CD4-positive, CD25-positive, alpha-beta regulatory T cell (primary cell): Measurements from ENCODE around the gene BCCIP. TPM values are rescaled to one million over a fixed set of nuclear protein-coding genes. Genes with fewer than 3 reads are reported as not detected.

Experiments
- ATAC-seq, 2 donors: fragments of 150-1000 bp; cut with Tn5 transposase; one replicate each; pipeline ENCODE4 v1.10.0; 2021; ENCODE audit warnings: low read depth in 2 of 2, moderate number of reproducible peaks in 2 of 2, moderate library complexity in 1 of 2
- DNase-seq, 3 donors: peaks; one replicate each; pipeline versions ENCODE4 v3.0.0 to v3.0.0-alpha.2; 2012 to 2022; ENCODE audit warnings: mixed read lengths in 1 of 3
- H3K27ac ChIP-seq: one replicate; pipeline ENCODE4 v1.7.0; 2013; ENCODE audit warnings: mild to moderate bottlenecking, low read length; ENCODE audit not compliant: insufficient read depth, poor library complexity, severe bottlenecking
- H3K27me3 ChIP-seq: one replicate; pipeline ENCODE4 v1.7.0; 2013; ENCODE audit warnings: low read length; ENCODE audit not compliant: control insufficient read depth, insufficient read depth
- H3K36me3 ChIP-seq: one replicate; pipeline ENCODE4 v1.7.0; 2013; ENCODE audit warnings: mild to moderate bottlenecking, low read length, moderate library complexity; ENCODE audit not compliant: control insufficient read depth, insufficient read depth
- H3K4me1 ChIP-seq: 2 replicates; pipeline ENCODE4 v1.7.0; 2013; ENCODE audit warnings: mild to moderate bottlenecking, low read length; ENCODE audit not compliant: insufficient read depth, control insufficient read depth, poor library complexity, severe bottlenecking
- H3K4me3 ChIP-seq: one replicate; pipeline ENCODE4 v1.7.0; 2013; ENCODE audit warnings: low read depth, mild to moderate bottlenecking, low read length, moderate library complexity
- H3K9me3 ChIP-seq, 2 experiments: 1 replicate in 1 of 2; 2 replicates in 1 of 2; pipeline ENCODE4 v1.7.0; 2013; ENCODE audit warnings: low read length in 2 of 2, mild to moderate bottlenecking in 1 of 2, moderate library complexity in 1 of 2; ENCODE audit not compliant: control insufficient read depth in 2 of 2
- H3K27ac Mint-ChIP-seq, 3 donors: one replicate each; pipeline ENCODE4 v1.8.0; 2020 to 2022; ENCODE audit warnings: mild to moderate bottlenecking in 3 of 3, mixed read lengths in 3 of 3, moderate library complexity in 2 of 3
- H3K27me3 Mint-ChIP-seq: one replicate; pipeline ENCODE4 v1.8.0; 2022; ENCODE audit warnings: mild to moderate bottlenecking, mixed read lengths
- H3K36me3 Mint-ChIP-seq: one replicate; pipeline ENCODE4 v1.8.0; 2020; ENCODE audit warnings: mixed read lengths
- H3K4me1 Mint-ChIP-seq, 4 donors: one replicate each; pipeline ENCODE4 v1.8.0; 2020 to 2022; ENCODE audit warnings: mixed read lengths in 4 of 4, mild to moderate bottlenecking in 1 of 4
- H3K4me3 Mint-ChIP-seq, 4 donors: one replicate each; pipeline ENCODE4 v1.8.0; 2020 to 2022; ENCODE audit warnings: mild to moderate bottlenecking in 4 of 4, mixed read lengths in 4 of 4, moderate library complexity in 3 of 4
- H3K9me3 Mint-ChIP-seq, 7 donors: one replicate each; pipeline ENCODE4 v1.8.0; 2020 to 2022; ENCODE audit warnings: mixed read lengths in 7 of 7, mild to moderate bottlenecking in 3 of 7, moderate library complexity in 2 of 7
- polyA plus RNA-seq, 4 donors: library from polyadenylated mRNA; unstranded; fragments of 300-500 nt; fragmentation: Illumina TruSeq; gene quantifications; one replicate each; pipeline ENCODE4 v1.2.3, GENCODE V29; 2021
- total RNA-seq: library from RNA; stranded (reverse); gene quantifications from one replicate; pipeline ENCODE4 v1.2.3, GENCODE V29; 2022

The BCCIP gene
- total and polyA plus RNA-seq, 5 donors from 2014 or later, result 34.0 to 89.9 (median 76.6) TPM

DNA sequence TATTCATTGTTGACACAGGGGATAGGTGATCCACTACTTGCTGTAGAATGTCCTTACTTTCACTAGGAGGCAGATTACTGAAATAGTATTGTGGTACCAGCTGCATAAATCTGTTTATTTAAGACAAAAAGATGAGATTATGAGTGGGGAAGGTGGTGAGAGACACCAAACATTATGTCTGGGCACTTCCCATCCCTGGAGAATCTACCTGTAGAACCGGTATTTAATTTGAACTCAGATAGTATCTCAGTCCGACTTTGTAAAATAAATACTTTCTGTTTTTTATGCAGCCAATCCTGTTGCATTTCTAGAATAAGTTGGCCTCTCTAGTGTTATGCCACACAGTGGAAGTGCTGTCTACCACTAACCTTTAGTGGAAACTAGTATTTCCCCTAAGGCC, 13.4 kb downstream of the BCCIP start:
- Histone ChIP-seq H3K4me3 (no peak overlapping the region), H3K36me3 (peaks cover 63% of the 10 kb centered on the region), H3K27ac (no peak overlapping the region), H3K9me3 (no peaks in the 10 kb centered on the region), H3K4me1 (no peaks in the 10 kb centered on the region), H3K27me3 (no peaks in the 10 kb centered on the region)
- H3K9me3 Mint-ChIP-seq, result no peaks in the 10 kb centered on the region
- peak overlapping the region in 1 of 3 donors; percentile 59 for H3K27ac Mint-ChIP-seq
- peaks cover 33% of the 10 kb centered on the region for H3K36me3 Mint-ChIP-seq
- DNase-seq (no peak), ATAC-seq (no peak)
- no peaks in the 10 kb centered on the region for H3K27me3 Mint-ChIP-seq
- no peak overlapping the region for H3K4me3 Mint-ChIP-seq
- H3K4me1 Mint-ChIP-seq, result peaks cover 0 to 5% (median 2%) of the 10 kb centered on the region in 4 donors

DNA sequence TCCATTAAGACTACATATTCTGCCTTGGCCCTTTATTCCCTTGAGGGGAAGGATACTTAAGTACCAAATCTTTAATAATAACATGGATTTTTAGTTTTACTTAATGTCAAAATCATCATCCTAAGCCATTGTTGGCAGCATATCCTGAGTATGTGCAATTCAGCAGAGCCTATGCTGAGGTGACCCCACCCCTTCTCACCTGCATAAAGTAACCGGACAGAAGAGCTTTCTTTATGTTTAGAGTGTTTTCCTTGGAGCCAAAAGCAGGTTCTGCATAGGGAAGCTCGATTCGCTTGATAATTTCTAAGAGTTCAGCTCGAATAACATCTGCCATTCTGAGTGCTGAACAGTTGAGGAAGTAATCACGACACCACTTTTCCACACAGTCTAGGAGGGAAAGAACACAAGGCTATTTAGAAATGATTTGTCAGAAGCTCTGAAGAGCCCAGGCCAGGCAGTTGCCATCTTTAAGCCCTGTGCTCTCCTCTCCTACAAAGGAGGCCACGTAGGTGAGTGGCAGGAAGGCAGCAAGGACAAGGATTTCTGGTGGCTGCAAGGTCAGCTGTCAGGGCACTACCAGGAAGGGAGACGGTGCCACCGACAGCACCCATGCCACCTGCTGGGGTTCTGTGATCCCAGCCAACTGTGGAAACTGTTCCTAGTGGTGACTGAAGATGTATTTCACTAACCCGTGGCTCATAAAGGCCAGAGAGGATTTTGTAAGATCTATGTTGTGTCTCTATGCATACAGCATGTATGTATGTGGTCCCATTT, 15.6 kb downstream of the BCCIP start:
- Histone ChIP-seq H3K27ac (no peak overlapping the region), H3K9me3 (no peaks in the 10 kb centered on the region), H3K36me3 (peaks cover 41% of the 10 kb centered on the region), H3K4me3 (no peak overlapping the region), H3K4me1 (no peaks in the 10 kb centered on the region), H3K27me3 (no peaks in the 10 kb centered on the region)
- no peaks in the 10 kb centered on the region for H3K27me3 Mint-ChIP-seq
- no peak overlapping the region for H3K4me3 Mint-ChIP-seq
- no peak for ATAC-seq
- no peaks in the 10 kb centered on the region for H3K9me3 Mint-ChIP-seq
- H3K4me1 Mint-ChIP-seq, result peaks cover 0 to 5% (median 2%) of the 10 kb centered on the region in 4 donors
- H3K27ac Mint-ChIP-seq, result peak overlapping the region in 1 of 3 donors; percentile 38
- peaks cover 35% of the 10 kb centered on the region for H3K36me3 Mint-ChIP-seq
- no peak for DNase-seq

DNA sequence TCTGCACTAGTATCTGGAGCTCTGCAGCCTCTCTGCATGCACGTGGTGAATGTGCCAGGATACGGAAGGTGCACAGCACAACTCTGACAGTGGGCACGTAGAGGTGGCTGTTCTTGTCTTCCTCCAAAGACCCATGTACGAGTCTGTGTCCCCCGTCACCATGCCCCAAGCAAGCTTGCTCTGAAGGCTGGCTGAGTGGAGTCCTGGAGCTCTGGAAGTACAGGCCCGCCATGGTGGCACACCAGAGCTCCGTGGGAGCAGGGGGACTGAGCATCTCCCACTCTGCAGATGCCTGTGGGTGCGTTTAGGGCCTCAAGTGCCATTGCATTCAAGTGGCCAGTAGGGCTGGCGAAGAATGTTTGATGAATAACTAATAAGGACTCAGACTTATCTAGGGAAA, 17.1 kb downstream of the BCCIP start:
- DNase-seq, result no peak
- Histone ChIP-seq H3K9me3 (no peaks in the 10 kb centered on the region), H3K27me3 (no peaks in the 10 kb centered on the region), H3K36me3 (peaks cover 35% of the 10 kb centered on the region), H3K4me1 (no peaks in the 10 kb centered on the region), H3K4me3 (no peak overlapping the region), H3K27ac (no peak overlapping the region)
- no peak for ATAC-seq
- Mint-ChIP-seq H3K9me3 (no peaks in the 10 kb centered on the region), H3K4me3 (no peak overlapping the region), H3K27ac (no peak overlapping the region), H3K27me3 (no peaks in the 10 kb centered on the region), H3K4me1 (peaks cover 0 to 5% (median 3%) of the 10 kb centered on the region in 4 donors), H3K36me3 (peaks cover 33% of the 10 kb centered on the region)

DNA sequence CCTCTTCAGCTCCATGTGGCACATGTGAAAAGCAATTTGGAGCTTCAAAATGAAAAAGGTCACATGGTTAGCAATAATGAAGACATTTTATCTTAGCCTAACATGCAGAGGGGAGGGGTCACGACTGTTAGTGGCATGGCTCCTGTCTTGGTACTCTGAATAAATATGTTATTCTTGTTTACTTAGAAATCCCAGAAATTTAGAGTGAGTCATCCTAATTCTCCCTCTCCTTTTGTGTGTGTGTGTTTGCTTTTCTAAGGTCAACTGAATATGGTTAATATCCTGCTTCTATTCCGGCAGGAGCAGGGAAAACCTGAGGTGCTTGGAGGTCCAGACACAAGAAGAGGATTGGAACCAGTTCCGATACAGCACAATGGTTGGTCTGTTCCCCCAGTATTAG, 17.6 kb downstream of the BCCIP start:
- H3K36me3 ChIP-seq, result peaks cover 29% of the 10 kb centered on the region
- Mint-ChIP-seq H3K36me3 (peaks cover 27% of the 10 kb centered on the region), H3K27me3 (no peaks in the 10 kb centered on the region), H3K4me3 (no peak overlapping the region), H3K27ac (no peak overlapping the region), H3K4me1 (peaks cover 0 to 2% (median 1%) of the 10 kb centered on the region in 4 donors), H3K9me3 (no peaks in the 10 kb centered on the region)
- ATAC-seq, result no peak
- H3K27ac ChIP-seq, result no peak overlapping the region
- H3K4me1 ChIP-seq, result no peaks in the 10 kb centered on the region
- H3K9me3 ChIP-seq, result no peaks in the 10 kb centered on the region
- no peaks in the 10 kb centered on the region for H3K27me3 ChIP-seq
- no peak for DNase-seq
- H3K4me3 ChIP-seq, result no peak overlapping the region

DNA sequence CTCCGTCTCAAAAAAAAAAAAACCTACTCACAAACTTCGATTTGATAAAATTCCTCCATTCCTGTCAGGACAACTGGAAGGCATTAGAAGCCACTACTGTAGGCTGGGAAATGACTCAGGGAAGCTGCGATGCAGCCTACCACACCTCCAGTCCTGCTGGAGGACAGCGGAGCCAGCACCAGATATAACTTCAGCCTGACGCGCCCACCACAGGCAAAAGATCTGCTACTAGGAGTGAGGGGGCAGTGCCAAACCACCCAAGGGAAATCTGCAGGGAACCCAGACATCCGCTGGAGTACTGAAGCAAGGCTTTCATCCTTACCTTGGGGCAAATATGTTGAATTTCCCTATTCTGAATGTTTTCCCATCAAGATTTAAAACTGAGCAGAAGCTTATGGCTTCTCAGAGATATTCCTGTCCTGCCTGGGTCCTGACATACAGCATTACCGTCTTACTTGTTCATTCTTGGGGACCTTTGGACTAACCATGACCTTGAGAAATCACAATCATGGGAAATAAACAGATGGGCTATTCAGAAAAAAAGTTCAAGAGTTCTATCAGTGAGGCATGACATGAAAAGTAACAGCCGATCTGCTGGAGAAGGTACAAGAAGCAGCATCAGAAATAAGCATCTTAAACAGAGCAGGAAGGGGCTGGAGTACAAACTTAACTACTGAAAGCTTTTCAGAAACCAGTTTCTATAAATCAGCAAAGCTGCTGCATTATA, 20.4 kb downstream of the BCCIP start:
- peaks cover 29% of the 10 kb centered on the region for H3K36me3 Mint-ChIP-seq
- H3K4me1 ChIP-seq, result no peaks in the 10 kb centered on the region
- no peak for ATAC-seq
- peaks cover 0 to 2% (median 0%) of the 10 kb centered on the region in 4 donors for H3K4me1 Mint-ChIP-seq
- H3K9me3 ChIP-seq, result no peaks in the 10 kb centered on the region
- H3K27me3 ChIP-seq, result no peaks in the 10 kb centered on the region
- H3K27ac Mint-ChIP-seq, result no peak overlapping the region
- no peak for DNase-seq
- H3K27ac ChIP-seq, result no peak overlapping the region
- H3K4me3 ChIP-seq, result no peak overlapping the region
- peaks cover 12% of the 10 kb centered on the region for H3K36me3 ChIP-seq
- no peak overlapping the region for H3K4me3 Mint-ChIP-seq
- H3K9me3 Mint-ChIP-seq, result no peaks in the 10 kb centered on the region
- H3K27me3 Mint-ChIP-seq, result no peaks in the 10 kb centered on the region

DNA sequence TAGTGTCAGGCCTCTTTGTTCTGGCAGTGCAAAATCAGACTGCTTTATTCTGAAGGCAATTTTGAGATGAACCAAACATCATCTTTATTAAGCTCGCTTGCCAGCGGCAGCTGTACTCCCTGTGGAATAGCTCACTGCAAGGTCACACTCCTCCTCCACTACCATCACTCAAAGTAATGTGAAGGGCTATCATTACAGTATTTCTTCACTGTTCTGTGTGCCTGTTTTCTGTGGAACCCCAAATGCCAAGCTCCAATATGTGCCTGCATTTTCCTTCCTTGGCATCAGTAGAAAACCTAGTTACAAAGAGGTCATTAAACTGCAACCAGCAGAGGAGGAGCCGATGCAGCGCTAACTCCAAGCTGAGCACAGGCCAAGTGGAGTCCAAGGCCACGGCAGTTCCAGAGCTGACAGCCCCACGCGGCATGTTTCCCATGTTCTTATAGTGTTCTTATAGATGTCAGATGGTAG, 21.4 kb downstream of the BCCIP start:
- DNase-seq (no peak), ATAC-seq (no peak)
- H3K27me3 Mint-ChIP-seq, result no peaks in the 10 kb centered on the region
- no peaks in the 10 kb centered on the region for H3K27me3 ChIP-seq
- peaks cover 29% of the 10 kb centered on the region for H3K36me3 Mint-ChIP-seq
- H3K27ac Mint-ChIP-seq, result no peak overlapping the region
- no peak overlapping the region for H3K4me3 Mint-ChIP-seq
- H3K36me3 ChIP-seq, result peaks cover 12% of the 10 kb centered on the region
- H3K27ac ChIP-seq, result no peak overlapping the region
- H3K4me1 ChIP-seq, result no peaks in the 10 kb centered on the region
- no peaks in the 10 kb centered on the region for H3K9me3 ChIP-seq
- no peak overlapping the region for H3K4me3 ChIP-seq
- H3K9me3 Mint-ChIP-seq, result no peaks in the 10 kb centered on the region
- H3K4me1 Mint-ChIP-seq, result peaks cover 0 to 2% (median 0%) of the 10 kb centered on the region in 4 donors

DNA sequence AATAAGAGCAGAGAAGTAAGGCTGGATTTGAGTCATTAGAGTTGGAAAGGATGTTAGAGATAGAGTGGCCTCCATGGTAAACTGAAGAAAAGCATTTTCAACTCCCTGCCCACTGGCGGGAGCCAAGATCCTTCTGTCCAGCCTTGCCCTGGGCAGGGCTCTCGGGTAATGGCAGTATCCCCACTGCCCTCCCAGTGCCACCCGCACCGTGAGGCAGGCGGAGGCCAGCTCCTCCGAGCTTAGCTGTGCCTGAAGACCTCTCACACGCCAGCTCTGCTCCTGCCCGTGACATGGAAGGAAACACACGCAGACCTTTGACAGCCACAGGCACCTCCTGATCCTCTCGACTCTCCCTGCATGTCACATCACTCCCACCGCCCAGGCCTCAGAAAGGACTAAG, 22.3 kb downstream of the BCCIP start:
- Mint-ChIP-seq H3K36me3 (peaks cover 29% of the 10 kb centered on the region), H3K4me1 (peaks cover 0 to 2% (median 0%) of the 10 kb centered on the region in 4 donors), H3K9me3 (no peaks in the 10 kb centered on the region), H3K27me3 (no peaks in the 10 kb centered on the region), H3K4me3 (no peak overlapping the region), H3K27ac (no peak overlapping the region)
- Histone ChIP-seq H3K36me3 (peaks cover 8% of the 10 kb centered on the region), H3K9me3 (no peaks in the 10 kb centered on the region), H3K4me1 (no peaks in the 10 kb centered on the region), H3K27ac (no peak overlapping the region), H3K27me3 (no peaks in the 10 kb centered on the region), H3K4me3 (no peak overlapping the region)
- ATAC-seq (no peak), DNase-seq (no peak)
